NCI-H510A (cell line): ENCODE data around the gene PPT2.
"Not testable (repeated sequence)": the region's sequence is repeated elsewhere in the genome, so short reads cannot be mapped to it uniquely, and the experiment has no call there.

ENCODE experiments used
- DNase-seq: peaks from one replicate; lab custom pipeline; 2025; lab: John Stamatoyannopoulos, UW

Gene PPT2

DNA sequence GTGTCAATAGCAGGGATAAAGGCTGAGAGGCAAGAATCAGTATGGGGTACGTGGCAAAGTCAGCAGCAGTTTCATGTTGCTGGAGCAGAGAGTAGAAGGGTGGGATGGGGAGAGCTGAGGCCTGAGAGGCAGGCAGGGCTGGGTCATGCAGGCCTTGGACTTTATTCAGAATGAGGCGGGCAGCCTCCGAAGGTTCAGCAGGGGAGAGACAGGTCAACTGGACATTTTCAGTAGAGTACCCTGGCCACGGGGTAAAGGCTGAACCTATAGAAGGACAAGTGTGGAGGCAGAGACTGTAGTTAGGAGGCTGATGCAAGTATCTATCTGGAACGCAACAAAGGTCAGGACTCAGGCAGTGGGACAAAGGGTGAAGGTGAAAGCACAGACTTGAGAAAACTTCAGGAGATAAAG is 56.3 kb downstream of the PPT2 start:
- DNase-seq: no peak

DNA sequence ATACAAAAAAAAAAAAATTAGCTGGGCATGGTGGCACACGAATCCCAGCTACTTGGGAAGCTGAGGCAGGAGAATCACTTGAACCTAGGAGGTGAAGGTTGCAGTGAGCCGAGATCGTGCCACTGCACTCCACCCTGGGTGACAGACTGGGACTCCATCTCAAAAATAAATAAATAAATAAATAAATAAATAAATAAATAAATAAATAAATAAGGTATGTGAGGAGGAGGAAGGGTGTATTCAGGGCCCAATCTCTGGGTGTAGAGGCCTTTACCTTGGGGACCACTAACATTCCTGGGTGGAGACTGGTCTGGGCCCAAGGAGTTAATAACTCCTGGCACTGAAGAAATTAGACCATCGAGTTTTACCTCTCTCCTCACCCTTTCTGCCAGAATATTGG is 57.5 kb downstream of the PPT2 start:
- DNase-seq: not testable (repeated sequence)

DNA sequence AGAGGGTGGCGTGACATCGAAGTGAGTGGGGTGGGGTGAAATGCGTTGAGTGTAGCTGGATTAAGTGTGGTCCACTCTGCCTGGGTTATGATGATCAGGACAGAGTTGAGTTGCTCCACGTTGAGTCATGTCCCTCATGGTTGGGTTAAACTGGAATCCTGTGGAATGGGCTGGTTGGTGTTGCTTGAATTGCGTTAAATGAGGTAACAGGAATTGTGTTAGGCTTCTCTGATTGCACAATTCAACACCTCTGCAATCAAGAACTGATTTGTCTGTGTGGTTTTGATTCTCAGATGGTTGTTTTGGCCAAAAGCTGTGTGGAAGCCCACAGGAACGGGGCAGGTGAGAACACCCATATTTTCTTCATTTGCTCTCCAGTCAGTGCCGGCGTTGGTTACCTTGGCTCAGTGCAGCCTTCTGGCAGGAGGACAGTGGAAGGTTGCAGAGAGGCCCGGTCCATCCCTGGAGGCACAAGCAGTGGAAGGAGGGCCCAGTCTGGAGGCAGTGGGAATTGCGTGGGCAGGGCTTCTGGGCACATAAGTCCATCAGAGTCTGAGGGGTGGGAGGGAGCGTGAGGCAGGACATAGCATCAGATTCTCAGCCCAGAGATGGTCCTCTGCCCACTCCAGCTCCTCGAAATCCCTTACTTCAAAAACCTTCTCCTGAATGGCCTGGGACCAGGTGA is 58.3 kb downstream of the PPT2 start:
- DNase-seq: no peak
